H1 (cell line): ENCODE measurements around the gene ADD2. TPM values are rescaled to one million over a fixed set of nuclear protein-coding genes. Genes with fewer than 3 reads are reported as not detected.
A peak's percentile ranks its signal among the peaks of the same experiment; 100 is the strongest.

ENCODE experiments used
- CTCF ChIA-PET: fragments of 300-600 bp; sonication (Branson Sonifier 250); formaldehyde crosslinking; loops from one replicate; lab custom pipeline; 2021; ENCODE audit not compliant: partially characterized antibody; lab: Charles Lee
- POLR2A ChIA-PET: fragments of 300-600 bp; sonication (Branson Sonifier 250); formaldehyde crosslinking; loops from one replicate; lab custom pipeline; 2021; ENCODE audit warnings: inconsistent platforms; ENCODE audit not compliant: partially characterized antibody; lab: Charles Lee
- DNase-seq, 2 experiments: peaks; one replicate each; pipeline versions ENCODE4 v3.0.0 to v3.0.0-alpha.2; 2010 to 2022; ENCODE audit warnings: low spot score in 2 of 2, low read depth in 1 of 2, mixed read lengths in 1 of 2
- FAIRE-seq: peaks from 2 replicates; lab custom pipeline; 2011; peaks lifted over from hg19 to GRCh38; lab: Jason Lieb, UNC
- H2AFZ ChIP-seq: 2 replicates; pipeline ENCODE4 v1.8.1; 2012; ENCODE audit warnings: low read length, inconsistent platforms
- H2AK5ac ChIP-seq: 2 replicates; pipeline ENCODE4 v1.6.1; 2013; ENCODE audit warnings: low read depth, low read length
- H2BK120ac ChIP-seq: replicated peaks from 2 replicates; pipeline ENCODE3; 2013; ENCODE audit warnings: low read depth, low read length, inconsistent platforms
- H2BK12ac ChIP-seq: 2 replicates; pipeline ENCODE4 v1.6.1; 2013; ENCODE audit warnings: low read depth, low read length
- H2BK15ac ChIP-seq: 2 replicates; pipeline ENCODE4 v1.6.1; 2013; ENCODE audit warnings: low read length
- H2BK20ac ChIP-seq: 2 replicates; pipeline ENCODE4 v1.6.1; 2013; ENCODE audit warnings: low read length
- H2BK5ac ChIP-seq: 2 replicates; pipeline ENCODE4 v1.6.1; 2013; ENCODE audit warnings: low read depth, low read length
- H3K14ac ChIP-seq: 2 replicates; pipeline ENCODE4 v1.6.1; 2013; ENCODE audit warnings: inconsistent platforms; ENCODE audit not compliant: insufficient read length
- H3K18ac ChIP-seq: 2 replicates; pipeline ENCODE4 v1.6.1; 2013; ENCODE audit warnings: low read length; ENCODE audit errors: extremely low read depth
- H3K23ac ChIP-seq: 2 replicates; pipeline ENCODE4 v1.6.1; 2013; ENCODE audit warnings: inconsistent platforms; ENCODE audit not compliant: insufficient read length
- H3K23me2 ChIP-seq: 2 replicates; pipeline ENCODE4 v1.6.1; 2013; ENCODE audit warnings: low read depth, low read length
- H3K27ac ChIP-seq: 2 replicates; pipeline ENCODE4 v1.6.1; 2011; ENCODE audit warnings: low read depth, low read length, inconsistent platforms
- H3K27me3 ChIP-seq, 4 experiments: replicated peaks in 1 of 4; 1 replicate in 1 of 4; 2 replicates in 3 of 4; pipeline versions ENCODE4 v1.6.1 to v1.8.1; 2011 to 2013; ENCODE audit warnings: low read length in 3 of 4, mild to moderate bottlenecking in 3 of 4, inconsistent platforms in 2 of 4, mixed read lengths in 2 of 4, moderate library complexity in 1 of 4; ENCODE audit not compliant: control insufficient read depth in 3 of 4, insufficient read depth in 3 of 4; ENCODE audit errors: extremely low read depth in 1 of 4
- H3K36me3 ChIP-seq, 4 experiments: 2 replicates each; pipeline versions ENCODE4 v1.6.1 to v1.8.1; 2011 to 2013; ENCODE audit warnings: mild to moderate bottlenecking in 4 of 4, low read length in 3 of 4, moderate library complexity in 2 of 4, control low read depth in 1 of 4, inconsistent platforms in 1 of 4; ENCODE audit not compliant: insufficient read depth in 4 of 4, control insufficient read depth in 2 of 4
- H3K4ac ChIP-seq: replicated peaks from 2 replicates; pipeline ENCODE3; 2013; ENCODE audit warnings: low read length, low read depth, mixed read lengths, inconsistent platforms; ENCODE audit not compliant: insufficient read length
- H3K4me1 ChIP-seq, 4 experiments: replicated peaks in 1 of 4; 1 replicate in 1 of 4; 2 replicates in 3 of 4; pipeline versions ENCODE4 v1.6.1 to v1.8.1; 2011 to 2013; ENCODE audit warnings: low read length in 3 of 4, inconsistent platforms in 2 of 4, mixed read lengths in 1 of 4; ENCODE audit not compliant: insufficient read depth in 4 of 4, control insufficient read depth in 3 of 4
- H3K4me2 ChIP-seq, 2 experiments: 2 replicates each; pipeline versions ENCODE4 v1.6.1 to v1.8.1; 2011 to 2013; ENCODE audit warnings: low read depth in 2 of 2, low read length in 2 of 2, control low read depth in 1 of 2, inconsistent platforms in 1 of 2, mild to moderate bottlenecking in 1 of 2; ENCODE audit not compliant: insufficient read depth in 1 of 2
- H3K4me3 ChIP-seq, 4 experiments: fragments of 200-600, 300-600 bp in 1 of 4; sonication (generic), shearing (Covaris generic), sonication (Bioruptor Twin) in 1 of 4; 2 replicates each; pipeline versions ENCODE4 v1.5.1 to v1.8.1; 2011 to 2016; ENCODE audit warnings: low read length in 4 of 4, low read depth in 3 of 4, control low read depth in 2 of 4, inconsistent platforms in 2 of 4, mild to moderate bottlenecking in 2 of 4, mixed read lengths in 1 of 4, moderate library complexity in 1 of 4; ENCODE audit not compliant: insufficient read depth in 2 of 4; ENCODE audit errors: extremely low read depth in 1 of 4
- H3K56ac ChIP-seq: replicated peaks from 2 replicates; pipeline ENCODE3; 2013; ENCODE audit warnings: low read depth, mild to moderate bottlenecking, mixed read lengths, low read length, inconsistent platforms; ENCODE audit not compliant: insufficient read length
- H3K79me1 ChIP-seq: 2 replicates; pipeline ENCODE4 v1.6.1; 2013; ENCODE audit warnings: low read depth, low read length, control low read depth
- H3K79me2 ChIP-seq, 2 experiments: 2 replicates each; pipeline versions ENCODE4 v1.6.1 to v1.8.1; 2012 to 2013; ENCODE audit warnings: low read length in 2 of 2, mild to moderate bottlenecking in 2 of 2, inconsistent platforms in 1 of 2; ENCODE audit not compliant: insufficient read depth in 2 of 2, control insufficient read depth in 1 of 2
- H3K9ac ChIP-seq, 4 experiments: replicated peaks in 1 of 4; 1 replicate in 1 of 4; 2 replicates in 3 of 4; pipeline versions ENCODE4 v1.6.1 to v1.8.1; 2011 to 2013; ENCODE audit warnings: low read depth in 3 of 4, low read length in 3 of 4, control low read depth in 2 of 4, mild to moderate bottlenecking in 2 of 4, moderate library complexity in 2 of 4, inconsistent platforms in 1 of 4; ENCODE audit errors: extremely low read depth in 1 of 4
- H3K9me3 ChIP-seq, 2 experiments: 2 replicates each; pipeline versions ENCODE4 v1.6.1 to v1.8.1; 2012 to 2013; ENCODE audit warnings: mild to moderate bottlenecking in 2 of 2, moderate library complexity in 2 of 2, control low read depth in 1 of 2, inconsistent platforms in 1 of 2, low read depth in 1 of 2, low read length in 1 of 2, mixed read lengths in 1 of 2; ENCODE audit not compliant: insufficient read depth in 2 of 2
- H4K20me1 ChIP-seq, 2 experiments: replicated peaks in 1 of 2; 2 replicates each; pipeline versions ENCODE3 to v1.8.1; 2011 to 2013; ENCODE audit warnings: inconsistent platforms in 2 of 2, low read length in 2 of 2, mild to moderate bottlenecking in 1 of 2; ENCODE audit not compliant: insufficient read depth in 2 of 2, control insufficient read depth in 1 of 2
- H4K5ac ChIP-seq: 2 replicates; pipeline ENCODE4 v1.6.1; 2013; ENCODE audit warnings: low read length, low read depth, mixed read lengths, inconsistent platforms; ENCODE audit not compliant: insufficient read length
- H4K8ac ChIP-seq: 2 replicates; pipeline ENCODE4 v1.8.0; 2013; ENCODE audit warnings: mild to moderate bottlenecking, moderate library complexity, low read length, inconsistent platforms; ENCODE audit not compliant: insufficient read depth; ENCODE audit errors: extremely low read depth
- H4K91ac ChIP-seq: replicated peaks from 2 replicates; pipeline ENCODE3; 2013; ENCODE audit warnings: low read length, mixed read lengths, inconsistent platforms; ENCODE audit not compliant: insufficient read length
- ASH2L ChIP-seq: fragments of 200-600, 300-600 bp; sonication (generic); IDR thresholded peaks from one replicate; pipeline ENCODE4 v1.7.1; 2017; ENCODE audit warnings: low read length
- WGBS, 2 experiments: shearing (Covaris generic) in 1 of 2; methylation state at CpG; one replicate each; pipeline versions ENCODE4 v1.1.6 to v1.1.7; 2013 to 2015; ENCODE audit warnings: low lambda C conversion rate in 2 of 2, mixed read lengths in 2 of 2, inconsistent platforms in 1 of 2, low coverage in 1 of 2, missing lambda C conversion rate in 1 of 2; ENCODE audit not compliant: insufficient replicate concordance in 2 of 2, insufficient coverage in 1 of 2, insufficient read length in 1 of 2; ENCODE audit errors: extremely low coverage in 1 of 2, missing lambda C conversion rate in 1 of 2; 5-methylcytosine and 5-hydroxymethylcytosine counted together
- polyA plus RNA-seq, 7 experiments: library from polyadenylated mRNA; depleted of rRNA in 3 of 7; stranded (reverse) in 5 of 7; unstranded in 2 of 7; fragments of >200 nt in 5 of 7; fragments of 200-250 nt in 2 of 7; gene quantifications; 1 replicate in 5 of 7; 2 replicates in 1 of 7; 4 replicates in 1 of 7; pipeline versions ENCODE4 v1.2.1 to v1.2.3, GENCODE V29; 2011 to 2013; ENCODE audit warnings: missing spikeins in 2 of 7, mixed read lengths in 2 of 7
- total RNA-seq: library from RNA; stranded (reverse); fragmentation: NEBNext Ultra II Directional; extraction: Animal tissue kit (Norgen Biotek cat#: 25700); gene quantifications from 2 replicates; pipeline ENCODE4 v1.2.1, GENCODE V29; 2021

The ADD2 gene
- total and polyA plus RNA-seq, 2 of the 8 experiments (the other 6 are each of a cell fraction or from before 2014, with no cell fraction given) = 58.5 to 170 TPM

DNA sequence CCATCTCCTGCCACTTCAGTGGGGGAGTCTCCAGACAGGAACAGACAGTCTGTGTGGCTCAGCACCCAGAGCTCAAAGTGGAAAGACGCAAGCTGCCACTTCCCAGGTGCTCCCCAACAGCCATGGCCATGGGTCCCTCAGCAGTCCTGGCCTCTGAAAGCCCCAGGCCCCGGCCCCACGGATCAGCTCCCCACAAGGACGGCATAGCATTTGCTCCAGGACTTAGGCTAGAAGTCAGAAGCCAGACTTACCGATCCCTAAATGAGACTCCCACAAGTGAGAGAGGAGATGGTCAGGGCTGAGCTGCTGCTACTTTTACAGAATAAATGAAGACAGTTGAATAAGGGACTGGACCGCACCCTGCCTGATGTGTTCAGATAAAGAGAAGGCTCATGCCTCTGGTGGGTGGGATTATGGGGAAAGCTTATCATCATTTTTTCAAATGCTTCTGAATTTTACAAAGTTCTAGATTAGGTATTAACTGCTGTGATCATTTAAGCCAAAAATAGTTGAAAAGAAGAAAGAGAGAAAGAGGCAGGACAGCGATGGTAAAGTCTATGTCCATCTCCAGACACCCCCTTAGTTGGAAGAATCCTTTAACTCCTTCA is 50.5 kb downstream of the ADD2 start:
- WGBS, 2 experiments = 92% methylated on average over 7 of the region's 7 CpGs; no CpG with 5 or more reads in 1 of the 2 experiments
- H3K56ac ChIP-seq = no peak overlapping the region
- peaks cover 0 to 40% (median 19%) of the 10 kb centered on the region in 4 experiments; a peak in 6 of 7 replicates for H3K4me1 ChIP-seq
- H3K79me2 ChIP-seq = peaks cover 6 to 97% of the 10 kb centered on the region in 2 experiments; a peak in 3 of 4 replicates
- H4K91ac ChIP-seq = no peak overlapping the region
- ChIA-PET POLR2A (interaction anchor here (0.6 to 1.8 kb wide), 6 partner anchors 9 to 51 kb away, joined by 3 to 5 read pairs (median 4); partner anchors contain the start of gene ADD2), CTCF (interaction anchor here (0.9 to 2.6 kb wide), 12 partner anchors 8 to 265 kb away, joined by 3 to 10 read pairs (median 4); partner anchors contain the start of gene ADD2)
- no peak overlapping the region for H3K14ac ChIP-seq
- H2BK12ac ChIP-seq = no peak overlapping the region
- H4K20me1 ChIP-seq = peaks cover 15 to 24% of the 10 kb centered on the region in 2 experiments
- no peak overlapping the region for H4K8ac ChIP-seq
- no peaks in the 10 kb centered on the region for H3K9me3 ChIP-seq
- H2BK120ac ChIP-seq = no peak overlapping the region
- H2BK15ac ChIP-seq = no peak overlapping the region
- no peak overlapping the region for H2AK5ac ChIP-seq
- H3K27me3 ChIP-seq = no peaks in the 10 kb centered on the region
- no peak overlapping the region for H3K18ac ChIP-seq
- H3K4ac ChIP-seq = no peak overlapping the region
- no peak for FAIRE-seq
- H4K5ac ChIP-seq = no peak overlapping the region
- H2BK20ac ChIP-seq = no peak overlapping the region
- H3K23ac ChIP-seq = no peak overlapping the region
- H3K4me2 ChIP-seq = no peak overlapping the region
- no peak overlapping the region for H3K4me3 ChIP-seq
- no peaks in the 10 kb centered on the region for H3K23me2 ChIP-seq
- no peak overlapping the region for H3K27ac ChIP-seq
- H3K79me1 ChIP-seq = peaks cover 19% of the 10 kb centered on the region
- no peak overlapping the region for H3K9ac ChIP-seq
- no peak overlapping the region for H2BK5ac ChIP-seq
- no peak for TF ChIP-seq ASH2L
- H3K36me3 ChIP-seq = peaks cover 0 to 4% (median 2%) of the 10 kb centered on the region in 4 experiments; a peak in 4 of 8 replicates
- DNase-seq = peak in 1 of 2 experiments; percentile 47
- H2AFZ ChIP-seq = no peak overlapping the region
